C4-2B (cell line): ENCODE data around the gene TREX2.

Experiments used
- ZFX ChIP-seq: fragments of 450-650 bp; IDR thresholded peaks from 2 replicates; pipeline ENCODE4 v1.6.1; 2017
- TF ChIP-seq, protein P1 (sequence below): fragments of 450-650 bp; conservative IDR thresholded peaks from 2 replicates; pipeline ENCODE4 v1.5.1; 2017; ENCODE audit warnings: mild to moderate bottlenecking

DNA sequence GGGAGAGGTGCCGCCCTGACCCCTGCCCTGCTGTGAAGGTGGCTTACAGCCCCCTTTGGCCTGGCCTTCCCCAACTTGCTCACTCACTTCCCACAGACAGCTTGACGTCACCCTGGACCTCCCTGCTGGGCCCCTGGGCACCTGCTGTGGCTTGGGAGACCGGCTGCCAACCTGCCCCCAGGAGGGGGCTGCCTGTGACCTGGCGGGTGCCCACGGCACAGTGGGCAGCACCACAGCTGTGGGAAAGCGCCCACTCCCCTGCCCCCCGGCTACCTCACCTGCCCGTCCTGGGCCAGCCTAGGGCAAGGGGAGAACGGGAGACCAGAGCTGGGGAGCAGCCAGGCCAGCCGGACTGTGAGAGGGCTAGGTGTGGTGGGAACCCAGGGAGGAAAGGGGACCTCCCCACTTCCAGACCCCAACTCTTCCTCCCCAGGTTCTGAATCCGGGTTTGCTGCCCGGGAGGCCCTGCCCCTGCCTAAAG lies 36.9 kb downstream of the TREX2 start:
- TF ChIP-seq, protein P1, sequence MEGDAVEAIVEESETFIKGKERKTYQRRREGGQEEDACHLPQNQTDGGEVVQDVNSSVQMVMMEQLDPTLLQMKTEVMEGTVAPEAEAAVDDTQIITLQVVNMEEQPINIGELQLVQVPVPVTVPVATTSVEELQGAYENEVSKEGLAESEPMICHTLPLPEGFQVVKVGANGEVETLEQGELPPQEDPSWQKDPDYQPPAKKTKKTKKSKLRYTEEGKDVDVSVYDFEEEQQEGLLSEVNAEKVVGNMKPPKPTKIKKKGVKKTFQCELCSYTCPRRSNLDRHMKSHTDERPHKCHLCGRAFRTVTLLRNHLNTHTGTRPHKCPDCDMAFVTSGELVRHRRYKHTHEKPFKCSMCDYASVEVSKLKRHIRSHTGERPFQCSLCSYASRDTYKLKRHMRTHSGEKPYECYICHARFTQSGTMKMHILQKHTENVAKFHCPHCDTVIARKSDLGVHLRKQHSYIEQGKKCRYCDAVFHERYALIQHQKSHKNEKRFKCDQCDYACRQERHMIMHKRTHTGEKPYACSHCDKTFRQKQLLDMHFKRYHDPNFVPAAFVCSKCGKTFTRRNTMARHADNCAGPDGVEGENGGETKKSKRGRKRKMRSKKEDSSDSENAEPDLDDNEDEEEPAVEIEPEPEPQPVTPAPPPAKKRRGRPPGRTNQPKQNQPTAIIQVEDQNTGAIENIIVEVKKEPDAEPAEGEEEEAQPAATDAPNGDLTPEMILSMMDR, result no peak
- no peak for TF ChIP-seq ZFX
